Ovary (tissue), 3 donors: ENCODE data around the gene KCTD18.

Experiments used
- CTCF ChIP-seq, 3 donors: fragments of 450-650 bp in 2 of 3; fragments of 200-600 bp in 1 of 3; IDR thresholded peaks; one replicate each; pipeline versions ENCODE4 v1.5.1 to v1.8.0; 2016 to 2022; ENCODE audit warnings: antibody characterized with exemption in 3 of 3, mild to moderate bottlenecking in 1 of 3
- EP300 ChIP-seq: sonication (generic); formaldehyde crosslinking; IDR thresholded peaks from one replicate; pipeline ENCODE4 v1.6.1; 2017; ENCODE audit warnings: antibody characterized with exemption
- POLR2A ChIP-seq: fragments of 450-650 bp; IDR thresholded peaks from one replicate; pipeline ENCODE4 v1.6.1; 2017; ENCODE audit warnings: antibody characterized with exemption, mild to moderate bottlenecking, moderate library complexity
- donor health status: DM: no; HTN: no; CAD: no.

GRCh38 chr2:200439981-200440380 lies 69.9 kb downstream of the KCTD18 start:
- no peak for TF ChIP-seq CTCF (IDR thresholded peaks at IDR 0.05)
- no peak for TF ChIP-seq POLR2A
- TF ChIP-seq EP300, result no peak
